ENCODE measurements around the gene SLC38A9. TPM values are rescaled to one million over a fixed set of nuclear protein-coding genes. Genes with fewer than 3 reads are reported as not detected.

SLC38A9 gene
- total RNA-seq, 1 donor from 2014 or later, result 7.0 TPM

DNA sequence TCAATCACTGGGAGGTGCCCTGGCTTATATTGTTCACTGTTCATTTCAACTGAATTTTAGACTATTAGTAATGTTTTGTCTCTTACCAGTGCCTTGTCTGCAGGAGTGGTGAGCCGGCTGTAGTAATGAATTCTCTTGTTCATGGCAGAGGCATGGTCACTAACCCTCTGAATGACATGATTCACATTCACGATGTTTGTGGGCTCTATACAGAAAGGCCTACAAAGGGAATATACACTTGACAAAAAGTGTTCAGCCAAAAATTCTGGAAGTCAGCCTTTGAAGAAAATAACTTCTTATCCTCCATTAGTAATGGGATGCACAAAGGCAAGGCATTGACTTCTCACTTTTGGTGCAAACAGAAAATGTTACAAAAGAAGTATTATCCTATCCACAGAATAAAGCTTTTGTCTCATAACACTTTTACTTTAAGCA lies 39.6 kb downstream of the SLC38A9 start:
- DNase-seq, result no peak
- peaks cover 23% of the 10 kb centered on the region for H3K4me1 ChIP-seq
- H3K27me3 ChIP-seq (ENCODE audit: low read depth), result no peaks in the 10 kb centered on the region
- no peak overlapping the region for H3K4me3 ChIP-seq
- no peak overlapping the region for H3K27ac ChIP-seq (replicated peaks)
- intact Hi-C loops (cut with micrococcal nuclease), result loop anchor here (10.0 kb wide), 2 partner anchors 68 to 138 kb away; partner anchors contain the start of gene PLPP1
- TF ChIP-seq, protein P1, sequence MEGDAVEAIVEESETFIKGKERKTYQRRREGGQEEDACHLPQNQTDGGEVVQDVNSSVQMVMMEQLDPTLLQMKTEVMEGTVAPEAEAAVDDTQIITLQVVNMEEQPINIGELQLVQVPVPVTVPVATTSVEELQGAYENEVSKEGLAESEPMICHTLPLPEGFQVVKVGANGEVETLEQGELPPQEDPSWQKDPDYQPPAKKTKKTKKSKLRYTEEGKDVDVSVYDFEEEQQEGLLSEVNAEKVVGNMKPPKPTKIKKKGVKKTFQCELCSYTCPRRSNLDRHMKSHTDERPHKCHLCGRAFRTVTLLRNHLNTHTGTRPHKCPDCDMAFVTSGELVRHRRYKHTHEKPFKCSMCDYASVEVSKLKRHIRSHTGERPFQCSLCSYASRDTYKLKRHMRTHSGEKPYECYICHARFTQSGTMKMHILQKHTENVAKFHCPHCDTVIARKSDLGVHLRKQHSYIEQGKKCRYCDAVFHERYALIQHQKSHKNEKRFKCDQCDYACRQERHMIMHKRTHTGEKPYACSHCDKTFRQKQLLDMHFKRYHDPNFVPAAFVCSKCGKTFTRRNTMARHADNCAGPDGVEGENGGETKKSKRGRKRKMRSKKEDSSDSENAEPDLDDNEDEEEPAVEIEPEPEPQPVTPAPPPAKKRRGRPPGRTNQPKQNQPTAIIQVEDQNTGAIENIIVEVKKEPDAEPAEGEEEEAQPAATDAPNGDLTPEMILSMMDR (IDR thresholded peaks at IDR 0.05; ENCODE audit: borderline replicate concordance), result no peak
- H3K36me3 ChIP-seq, result peaks cover 16% of the 10 kb centered on the region
- H3K9me3 ChIP-seq (replicated peaks), result no peaks in the 10 kb centered on the region

DNA sequence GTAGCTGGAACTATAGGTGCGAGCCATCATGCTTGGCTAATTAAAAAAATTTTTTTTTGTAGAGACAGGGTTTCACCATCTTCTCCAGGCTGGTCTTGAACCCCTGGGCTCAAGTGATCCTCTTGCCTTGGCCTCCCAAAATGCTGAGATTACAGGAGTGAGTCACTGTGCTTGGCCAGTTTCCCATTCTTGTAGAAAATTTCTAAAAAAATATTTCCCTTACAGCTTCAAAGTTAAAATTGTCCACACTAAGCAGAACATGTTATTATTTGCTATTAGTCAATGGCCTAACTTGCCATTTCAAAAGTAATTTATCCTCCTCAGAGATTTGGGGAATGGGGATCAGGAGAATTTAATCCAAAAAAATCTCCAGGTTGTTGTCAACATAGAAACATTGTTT lies 40.1 kb downstream of the SLC38A9 start:
- peaks cover 23% of the 10 kb centered on the region for H3K4me1 ChIP-seq
- H3K36me3 ChIP-seq, result peaks cover 16% of the 10 kb centered on the region
- H3K27me3 ChIP-seq (ENCODE audit: low read depth), result no peaks in the 10 kb centered on the region
- no peak overlapping the region for H3K4me3 ChIP-seq
- no peak for DNase-seq
- H3K27ac ChIP-seq (replicated peaks), result no peak overlapping the region
- TF ChIP-seq, protein P1 (IDR thresholded peaks at IDR 0.05; ENCODE audit: borderline replicate concordance), result no peak
- intact Hi-C loops (cut with micrococcal nuclease), result loop anchor here (2.0 to 10.0 kb wide), 3 partner anchors 27 to 137 kb away; partner anchors contain the start of gene PLPP1
- no peaks in the 10 kb centered on the region for H3K9me3 ChIP-seq (replicated peaks)

GRCh38 chr5:55668356-55668755 lies 43.8 kb downstream of the SLC38A9 start:
- TF ChIP-seq, protein P1 (IDR thresholded peaks at IDR 0.05; ENCODE audit: borderline replicate concordance), result no peak
- intact Hi-C loops (cut with micrococcal nuclease), result no loop called here
- Histone ChIP-seq H3K9me3 (replicated peaks) (no peaks in the 10 kb centered on the region), H3K4me1 (no peaks in the 10 kb centered on the region), H3K27ac (replicated peaks) (no peak overlapping the region), H3K36me3 (peaks cover 29% of the 10 kb centered on the region), H3K4me3 (no peak overlapping the region), H3K27me3 (ENCODE audit: low read depth) (no peaks in the 10 kb centered on the region)
- DNase-seq, result no peak

DNA sequence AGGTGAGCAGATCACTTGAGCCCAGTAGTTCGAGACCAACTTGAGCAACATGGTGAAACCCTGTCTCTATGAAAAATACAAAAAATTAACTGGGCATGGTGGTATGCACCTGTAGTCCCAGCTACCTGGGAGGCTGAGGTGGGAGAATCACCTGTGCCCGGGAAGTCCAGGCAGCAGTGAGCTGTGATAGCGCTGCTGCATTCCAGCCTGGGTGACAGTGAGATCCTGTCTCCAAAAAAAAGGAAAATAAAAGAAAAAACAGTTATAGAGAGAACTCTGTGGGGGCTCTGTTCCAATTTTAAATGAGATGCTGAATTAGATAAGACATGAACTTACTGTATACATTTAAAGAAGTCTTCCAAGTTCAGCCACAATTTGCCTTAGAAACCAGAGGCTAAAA lies 44.2 kb downstream of the SLC38A9 start:
- Histone ChIP-seq H3K27ac (replicated peaks) (no peak overlapping the region), H3K4me1 (no peaks in the 10 kb centered on the region), H3K36me3 (peaks cover 30% of the 10 kb centered on the region), H3K4me3 (no peak overlapping the region), H3K9me3 (replicated peaks) (no peaks in the 10 kb centered on the region), H3K27me3 (ENCODE audit: low read depth) (no peaks in the 10 kb centered on the region)
- no peak for DNase-seq
- TF ChIP-seq, protein P1 (IDR thresholded peaks at IDR 0.05; ENCODE audit: borderline replicate concordance), result no peak
- intact Hi-C loops (cut with micrococcal nuclease), result no loop called here

GRCh38 chr5:55665065-55665464 lies 47.1 kb downstream of the SLC38A9 start:
- Histone ChIP-seq H3K9me3 (replicated peaks) (no peaks in the 10 kb centered on the region), H3K4me1 (no peaks in the 10 kb centered on the region), H3K27ac (replicated peaks) (no peak overlapping the region), H3K4me3 (no peak overlapping the region), H3K27me3 (ENCODE audit: low read depth) (no peaks in the 10 kb centered on the region), H3K36me3 (peaks cover 42% of the 10 kb centered on the region)
- no peak for DNase-seq
- intact Hi-C loops (cut with micrococcal nuclease), result no loop called here
- TF ChIP-seq, protein P1 (IDR thresholded peaks at IDR 0.05; ENCODE audit: borderline replicate concordance), result no peak
